GM21717 (cell line): Measurements from ENCODE around the gene IMPA2.
"Not testable (repeated sequence)": the region's sequence is repeated elsewhere in the genome, so short reads cannot be mapped to it uniquely, and the experiment has no call there.

Experiments
- ATAC-seq: cut with Tn5 transposase; IDR thresholded peaks from one replicate; pipeline ENCODE4 v1.9.1; 2021; ENCODE audit warnings: mild to moderate bottlenecking, moderate library complexity; ENCODE audit not compliant: unreplicated experiment

IMPA2 gene

DNA sequence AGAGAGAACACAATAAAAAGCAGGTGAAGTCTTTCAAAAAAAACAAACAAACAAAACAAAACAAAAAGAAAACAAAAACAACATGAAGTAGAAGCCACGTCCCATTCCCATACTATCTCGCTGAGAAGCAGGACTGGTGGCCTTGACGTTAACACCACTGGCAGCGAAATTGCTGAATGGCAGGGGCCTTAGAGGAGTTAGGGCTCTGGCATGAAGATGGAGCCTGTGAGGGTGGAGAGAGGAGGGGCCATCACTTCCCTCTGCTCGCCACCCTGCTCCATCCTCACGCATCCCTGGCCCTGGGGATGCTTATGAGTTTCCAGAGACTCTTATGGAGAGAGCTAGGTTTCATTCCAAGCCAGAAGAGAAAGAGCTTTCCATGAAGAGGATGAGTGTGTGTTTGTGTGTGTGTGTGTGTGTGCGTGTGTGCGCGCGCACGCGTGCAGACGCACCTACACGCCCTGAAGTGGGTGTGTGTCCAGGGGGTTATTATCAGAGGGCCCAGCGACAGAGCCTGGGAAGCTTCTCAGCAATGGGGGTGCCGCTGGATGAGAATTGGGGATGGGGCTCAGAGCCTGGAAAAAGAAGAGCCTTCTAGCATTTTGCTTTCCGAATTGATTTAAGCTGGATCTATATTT, 20.4 kb upstream of the IMPA2 start:
- ATAC-seq: no peak

GRCh38 chr18:11962597-11962996, 18.7 kb upstream of the IMPA2 start:
- ATAC-seq: no peak

GRCh38 chr18:11963991-11964484, 17.3 kb upstream of the IMPA2 start:
- ATAC-seq: no peak

DNA sequence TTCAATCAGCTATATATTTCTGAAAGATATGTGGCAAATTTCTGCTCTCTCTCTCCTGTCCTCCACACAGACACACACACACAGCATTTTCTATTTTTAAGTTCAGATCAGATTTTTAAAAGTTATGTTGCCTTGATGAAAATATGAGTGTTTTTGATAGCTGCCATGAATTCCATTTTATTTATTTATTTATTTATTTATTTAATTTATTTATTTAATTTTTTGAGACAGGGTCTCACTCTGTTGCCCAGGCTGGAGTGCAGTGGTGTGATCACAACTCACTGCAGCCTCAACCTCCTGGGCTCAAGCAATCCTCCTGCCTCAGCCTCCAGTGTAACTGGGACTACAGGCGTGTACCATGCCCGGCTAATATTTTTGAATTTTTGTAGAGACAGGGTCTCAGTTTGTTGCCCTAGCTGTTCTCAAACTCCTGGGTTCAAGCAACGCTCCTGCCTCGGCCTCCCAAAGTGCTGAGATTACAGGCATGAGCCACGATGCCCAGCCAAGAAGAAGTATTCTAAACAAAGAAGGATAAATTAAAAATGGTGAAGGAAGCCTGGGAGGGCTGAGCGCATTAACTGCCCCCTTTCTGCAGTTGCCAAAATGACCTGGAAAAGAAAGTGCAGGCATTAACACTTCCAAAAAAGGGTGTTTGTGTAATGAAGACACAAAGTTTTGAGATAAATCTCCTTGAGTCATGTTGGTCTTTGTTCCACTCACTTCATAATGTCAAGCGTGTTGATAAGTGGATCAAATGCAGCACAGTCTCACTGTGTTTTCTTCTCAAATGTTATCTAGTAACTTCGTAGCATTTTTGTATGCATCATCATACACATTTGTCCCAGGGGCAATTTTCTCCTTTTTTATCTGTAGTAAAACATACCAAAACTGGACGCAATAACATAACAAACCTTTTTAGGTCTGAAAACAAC, 11.1 kb upstream of the IMPA2 start:
- no peak for ATAC-seq

DNA sequence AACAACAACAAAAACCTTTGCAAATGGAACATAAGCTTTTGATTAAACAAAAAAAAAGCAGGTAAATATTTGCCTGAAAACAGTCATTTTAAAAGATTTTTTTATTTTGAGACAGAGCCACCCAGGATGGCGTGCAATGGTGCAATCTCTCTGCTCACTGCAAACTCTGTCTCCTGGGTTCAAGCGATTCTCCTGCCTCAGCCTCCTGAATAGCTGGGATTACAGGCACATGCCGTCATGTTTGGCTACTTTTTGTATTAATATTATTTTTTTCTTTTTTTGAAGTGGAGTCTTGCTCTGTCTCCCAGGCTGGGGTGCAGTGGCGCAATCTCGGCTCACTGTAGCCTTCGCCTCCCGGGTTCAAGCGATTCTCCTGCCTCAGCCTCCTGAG, 10.5 kb upstream of the IMPA2 start:
- ATAC-seq: not testable (repeated sequence)

- no peak for ATAC-seq
Observed at GRCh38 chr18:11972371-11973174, 8.7 kb upstream of the IMPA2 start.

- no peak for ATAC-seq
Observed at GRCh38 chr18:11974741-11975325, 6.5 kb upstream of the IMPA2 start.

DNA sequence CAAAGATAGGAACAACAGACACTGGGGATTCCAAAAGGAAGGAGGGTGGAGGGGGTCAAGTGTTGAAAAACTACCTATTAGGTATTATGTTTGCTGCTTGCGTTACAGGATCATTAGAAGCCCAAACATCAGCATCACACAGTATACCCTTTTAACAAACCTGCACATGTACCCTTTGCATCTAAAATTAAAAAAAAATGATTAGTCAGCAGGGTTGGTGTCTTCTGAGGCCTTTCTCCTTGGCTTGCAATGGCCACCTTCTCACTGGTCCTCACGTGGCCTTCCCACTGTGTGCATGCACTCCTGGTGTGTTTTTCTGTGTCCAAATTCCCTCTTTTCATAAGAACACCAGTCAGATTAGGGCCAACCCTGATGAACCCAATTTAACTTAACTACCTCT, 5.6 kb upstream of the IMPA2 start:
- no peak for ATAC-seq

- no peak for ATAC-seq
Observed at GRCh38 chr18:11976315-11977152, 4.8 kb upstream of the IMPA2 start.

DNA sequence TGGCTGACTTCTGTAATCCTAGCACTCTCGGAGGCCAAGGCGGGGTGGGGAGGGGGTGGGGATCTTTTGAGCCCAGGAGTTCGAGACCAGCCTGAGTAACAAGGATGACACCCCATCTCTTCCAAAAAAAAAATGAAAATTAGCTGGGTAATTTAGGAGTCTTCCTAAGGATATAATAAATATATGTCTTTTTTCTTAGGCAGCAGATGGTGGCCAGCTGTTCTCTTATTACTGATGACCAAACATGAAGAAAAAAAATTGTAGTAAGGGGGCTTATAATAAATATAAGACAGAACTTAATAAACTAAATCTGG, 4.2 kb upstream of the IMPA2 start:
- no peak for ATAC-seq

DNA sequence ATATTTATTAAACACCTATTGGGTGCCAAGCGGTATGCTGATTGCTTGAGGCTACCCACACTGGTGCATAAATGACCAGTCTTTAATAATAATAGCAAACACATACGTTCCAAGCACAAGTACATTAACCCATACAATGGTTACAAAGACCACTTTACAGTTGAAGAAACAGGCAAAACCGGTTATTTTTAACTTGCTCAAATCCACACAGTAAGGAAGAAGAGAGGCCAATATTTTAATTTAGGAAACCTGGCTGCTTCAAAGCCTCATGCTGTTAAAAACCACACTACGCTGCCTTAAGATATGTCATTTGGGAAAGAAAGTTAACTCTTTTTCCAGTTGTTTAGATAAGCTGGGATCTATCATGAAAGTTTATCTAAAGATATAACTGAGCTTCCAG, 2.4 kb upstream of the IMPA2 start:
- no peak for ATAC-seq

DNA sequence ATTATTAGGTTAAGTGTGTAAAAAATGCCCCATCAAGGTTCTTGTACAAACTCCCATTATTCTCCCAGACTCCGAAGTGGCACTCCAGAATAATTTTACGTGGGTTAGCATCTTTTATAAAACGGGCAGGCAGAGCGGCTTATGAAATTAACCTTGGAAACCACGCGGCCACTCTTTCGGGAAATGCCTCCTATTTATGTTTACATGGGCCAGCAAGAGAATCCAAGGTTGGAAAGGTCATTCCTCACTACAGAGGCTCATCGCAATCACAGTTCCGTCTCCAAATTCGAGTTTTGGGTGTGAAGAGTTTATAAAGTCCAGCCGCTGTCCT, 1.2 kb upstream of the IMPA2 start:
- ATAC-seq: no peak

GRCh38 chr18:11980494-11981191, 664 bp upstream of the IMPA2 start:
- peak; percentile 89 for ATAC-seq

- peak; percentile 33 for ATAC-seq
Observed at GRCh38 chr18:11981543-11982366, 448 bp downstream of the IMPA2 start.

- ATAC-seq: no peak
Observed at GRCh38 chr18:11982981-11983380, 1.7 kb downstream of the IMPA2 start.

GRCh38 chr18:11983592-11983991, 2.3 kb downstream of the IMPA2 start:
- ATAC-seq: no peak

DNA sequence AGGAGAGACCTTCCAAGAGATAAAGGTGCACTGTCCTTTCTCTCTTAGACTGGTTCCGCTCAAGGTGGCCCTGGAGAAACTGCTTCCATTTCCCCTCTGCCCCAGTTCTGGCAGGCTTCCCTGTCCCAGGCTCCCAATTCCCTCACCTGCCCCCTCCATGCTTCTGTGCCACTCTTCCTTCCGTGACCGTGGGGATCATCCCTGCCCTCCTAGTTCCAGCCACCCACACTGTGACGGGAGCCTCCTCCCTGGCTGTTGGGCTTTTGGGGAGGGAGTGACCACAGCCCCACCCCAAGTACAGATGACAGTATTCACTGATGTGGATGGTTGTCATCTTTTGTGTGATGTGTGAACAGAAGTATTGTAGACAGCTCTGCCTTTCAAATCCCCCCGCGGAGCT, 2.8 kb downstream of the IMPA2 start:
- ATAC-seq: no peak

DNA sequence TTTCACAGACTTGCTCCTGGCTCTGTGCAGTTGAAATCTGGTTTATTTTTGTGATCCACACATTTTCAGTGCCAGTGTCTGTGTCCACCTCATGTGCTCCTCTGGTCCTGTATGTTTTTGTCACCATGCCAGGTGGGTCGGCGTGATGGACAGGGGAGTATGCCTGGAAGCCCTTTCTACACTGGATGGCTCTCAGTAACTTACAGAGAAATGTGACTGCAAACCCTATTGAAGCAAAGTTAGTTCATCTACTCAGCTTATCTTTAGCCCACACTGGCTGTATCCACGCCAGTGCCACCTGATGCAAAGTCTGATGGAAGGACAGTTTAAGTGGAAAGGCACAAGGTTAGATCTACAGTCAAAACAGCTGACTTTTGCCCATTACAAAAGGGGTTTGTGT, 4.3 kb downstream of the IMPA2 start:
- ATAC-seq: no peak

DNA sequence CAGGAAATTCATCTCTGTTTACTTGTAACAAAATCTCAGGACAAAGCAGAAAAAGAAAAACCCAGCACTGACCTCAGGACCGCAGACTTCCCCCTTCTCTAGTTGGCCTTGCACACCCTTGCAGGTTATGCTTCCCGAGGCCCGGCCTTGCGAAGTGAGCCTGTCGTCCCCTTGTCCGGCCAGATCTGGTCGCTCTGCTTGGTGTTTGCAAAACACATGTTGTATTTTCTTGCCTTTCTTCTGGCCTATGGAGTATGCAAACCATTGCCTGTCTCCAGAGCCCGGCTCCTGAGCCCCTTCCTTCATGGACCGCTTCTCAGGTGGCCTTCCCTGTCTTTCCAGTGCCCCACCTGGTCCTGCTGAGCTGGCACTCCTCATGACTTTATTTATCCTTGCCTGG, 4.8 kb downstream of the IMPA2 start:
- ATAC-seq: no peak
